NCI-H1048 (cell line): ENCODE measurements around the gene HBE1.

Source experiments
- DNase-seq: peaks from one replicate; lab custom pipeline; 2025; lab: John Stamatoyannopoulos, UW

The HBE1 gene

DNA sequence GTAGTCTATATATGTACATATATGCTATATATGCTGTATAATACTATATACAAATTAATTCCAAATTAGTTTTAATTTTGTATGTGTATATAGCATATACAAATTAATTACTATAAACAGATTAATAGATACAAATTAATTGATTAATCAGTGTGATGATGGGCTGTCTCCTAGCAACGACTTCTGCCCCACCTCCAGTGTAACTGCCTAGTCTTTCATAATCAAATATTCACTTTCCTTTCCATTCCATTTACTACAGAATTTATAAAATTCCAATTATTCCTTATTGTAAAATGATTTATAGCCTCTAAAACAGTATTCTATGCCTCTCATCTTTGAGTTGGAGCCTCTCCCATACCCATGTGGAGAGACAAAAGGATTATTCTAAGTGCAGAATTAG is 36.4 kb downstream of the HBE1 start:
- DNase-seq, result no peak

DNA sequence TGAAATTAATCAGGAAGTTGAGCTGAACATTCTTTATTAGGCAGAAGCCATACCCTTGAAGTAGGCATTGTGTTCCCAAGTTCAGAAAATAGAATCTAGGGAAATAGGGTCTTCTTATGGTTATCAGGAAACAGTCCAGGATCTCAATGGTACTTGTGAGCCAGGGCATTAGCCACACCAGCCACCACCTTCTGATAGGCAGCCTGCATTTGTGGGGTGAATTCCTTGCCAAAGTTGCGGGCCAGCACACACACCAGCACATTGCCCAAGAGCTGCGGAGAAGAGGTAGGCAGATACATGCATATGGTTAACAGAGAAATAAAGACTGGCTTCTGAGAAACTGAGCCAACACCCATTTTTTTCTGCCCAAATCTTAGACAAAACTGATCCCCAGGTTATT is 36.9 kb downstream of the HBE1 start:
- DNase-seq, result no peak

- no peak for DNase-seq
Observed at GRCh38 chr11:5232176-5232575, 37.6 kb downstream of the HBE1 start.

- no peak for DNase-seq
Observed at GRCh38 chr11:5231111-5231510, 38.6 kb downstream of the HBE1 start.

DNA sequence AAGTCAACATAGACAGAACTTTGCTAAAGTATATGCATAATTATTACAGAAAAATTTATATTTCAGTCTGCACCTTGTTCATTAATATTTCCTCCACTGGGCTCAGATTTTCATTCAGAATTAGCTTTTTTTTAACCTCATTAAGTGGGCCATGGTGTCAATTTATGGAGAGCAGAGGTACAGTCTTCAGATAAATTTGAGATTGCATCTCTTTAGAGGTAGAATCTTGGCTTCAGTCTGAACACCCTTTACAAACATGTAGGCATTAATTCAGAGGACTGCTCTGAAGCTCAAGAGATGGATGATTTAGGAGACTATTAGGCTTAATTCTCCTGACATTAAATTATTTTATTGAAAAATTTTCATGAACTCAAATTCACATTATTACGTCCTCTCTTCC is 39.5 kb downstream of the HBE1 start:
- no peak for DNase-seq

GRCh38 chr11:5229796-5230195 is 39.9 kb downstream of the HBE1 start:
- no peak for DNase-seq

GRCh38 chr11:5229356-5229755 is 40.4 kb downstream of the HBE1 start:
- DNase-seq, result no peak

- DNase-seq, result no peak
Observed at GRCh38 chr11:5228124-5228523, 41.6 kb downstream of the HBE1 start.

GRCh38 chr11:5227681-5228080 is 42.1 kb downstream of the HBE1 start:
- no peak for DNase-seq

- DNase-seq, result no peak
Observed at GRCh38 chr11:5226732-5227310, 42.9 kb downstream of the HBE1 start, which contains the start of gene HBB. TSS of gene HBB (minus strand) at chr11:5227071. CDS start at chr11:5227021, 50 bp downstream.

GRCh38 chr11:5225480-5225871 is 44.3 kb downstream of the HBE1 start:
- DNase-seq, result no peak

DNA sequence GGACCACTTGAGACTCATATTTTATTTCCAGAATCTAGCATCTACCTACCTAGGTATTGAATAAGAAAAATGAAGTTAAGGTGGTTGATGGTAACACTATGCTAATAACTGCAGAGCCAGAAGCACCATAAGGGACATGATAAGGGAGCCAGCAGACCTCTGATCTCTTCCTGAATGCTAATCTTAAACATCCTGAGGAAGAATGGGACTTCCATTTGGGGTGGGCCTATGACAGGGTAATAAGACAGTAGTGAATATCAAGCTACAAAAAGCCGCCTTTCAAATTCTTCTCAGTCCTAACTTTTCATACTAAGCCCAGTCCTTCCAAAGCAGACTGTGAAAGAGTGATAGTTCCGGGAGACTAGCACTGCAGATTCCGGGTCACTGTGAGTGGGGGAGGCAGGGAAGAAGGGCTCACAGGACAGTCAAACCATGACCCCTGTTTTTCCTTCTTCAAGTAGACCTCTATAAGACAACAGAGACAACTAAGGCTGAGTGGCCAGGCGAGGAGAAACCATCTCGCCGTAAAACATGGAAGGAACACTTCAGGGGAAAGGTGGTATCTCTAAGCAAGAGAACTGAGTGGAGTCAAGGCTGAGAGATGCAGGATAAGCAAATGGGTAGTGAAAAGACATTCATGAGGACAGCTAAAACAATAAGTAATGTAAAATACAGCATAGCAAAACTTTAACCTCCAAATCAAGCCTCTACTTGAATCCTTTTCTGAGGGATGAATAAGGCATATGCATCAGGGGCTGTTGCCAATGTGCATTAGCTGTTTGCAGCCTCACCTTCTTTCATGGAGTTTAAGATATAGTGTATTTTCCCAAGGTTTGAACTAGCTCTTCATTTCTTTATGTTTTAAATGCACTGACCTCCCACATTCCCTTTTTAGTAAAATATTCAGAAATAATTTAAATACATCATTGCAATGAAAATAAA is 44.9 kb downstream of the HBE1 start:
- DNase-seq, result no peak

DNA sequence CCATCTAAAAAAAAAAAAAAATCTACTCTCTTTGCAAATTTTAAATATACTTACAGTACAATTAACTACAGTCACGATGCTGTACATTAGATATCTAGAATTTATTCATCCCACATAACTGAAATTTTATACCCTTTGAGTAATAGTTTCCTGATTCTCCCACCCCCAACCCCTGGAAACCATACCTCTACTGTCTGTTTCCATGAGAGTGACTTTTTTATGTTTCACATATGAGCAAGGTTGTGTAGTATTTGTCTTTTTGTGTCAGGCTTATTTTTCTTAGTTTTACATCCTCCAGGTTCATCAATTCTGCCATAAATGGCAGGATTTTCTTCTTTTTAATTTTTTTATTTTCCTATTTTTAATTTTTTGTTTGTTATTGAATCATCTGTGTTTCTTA is 46.1 kb downstream of the HBE1 start:
- DNase-seq, result no peak

- DNase-seq, result no peak
Observed at GRCh38 chr11:5223146-5223545, 46.6 kb downstream of the HBE1 start.
